Panc1 (cell line): ENCODE data around the gene FARS2. TPM values are rescaled to one million over a fixed set of nuclear protein-coding genes. Genes with fewer than 3 reads are reported as not detected.

ENCODE experiments used
- ATAC-seq: fragments of 200-7000 bp; cut with Tn5 transposase; 2 replicates; pipeline ENCODE4 v1.9.1; 2020; ENCODE audit warnings: mild to moderate bottlenecking, moderate library complexity
- BruUV-seq: library from RNA; stranded (reverse); fragments of 400-500 nt; replicated peaks from 2 replicates; lab custom pipeline; 2021; lab: Mats Ljungman, UMichigan
- CTCF ChIA-PET: fragments of 300-600 bp; sonication (Branson Sonifier 250); formaldehyde crosslinking; loops from one replicate; lab custom pipeline; 2022; ENCODE audit warnings: antibody characterized with exemption; lab: Charles Lee
- POLR2A ChIA-PET: fragments of 300-600 bp; sonication (Branson Sonifier 250); formaldehyde crosslinking; loops from one replicate; lab custom pipeline; 2022; ENCODE audit warnings: antibody characterized with exemption; lab: Charles Lee
- DNase-seq: peaks from one replicate; pipeline ENCODE4 v3.0.0-alpha.2; 2010; ENCODE audit warnings: low read depth, low spot score
- H3K27ac ChIP-seq: 2 replicates; pipeline ENCODE4 v1.5.1; 2011; ENCODE audit warnings: mild to moderate bottlenecking, low read length, inconsistent platforms
- H3K27me3 ChIP-seq: fragments of 200-500 bp; sonication (Bioruptor generic); 2 replicates; pipeline ENCODE4 v1.6.0; 2014; ENCODE audit warnings: low read length, inconsistent platforms; ENCODE audit not compliant: control insufficient read depth, insufficient read depth
- H3K36me3 ChIP-seq: fragments of 200-500 bp; sonication (Bioruptor generic); 2 replicates; pipeline ENCODE4 v1.5.1; 2014; ENCODE audit warnings: inconsistent platforms, mild to moderate bottlenecking, low read length, moderate library complexity; ENCODE audit not compliant: control insufficient read depth, insufficient read depth
- H3K4me1 ChIP-seq: 2 replicates; pipeline ENCODE4 v1.5.1; 2011; ENCODE audit warnings: inconsistent platforms, mild to moderate bottlenecking, low read length, moderate library complexity; ENCODE audit not compliant: control insufficient read depth, insufficient read depth
- H3K4me3 ChIP-seq, 2 experiments: 2 replicates each; pipeline ENCODE4 v1.5.1; 2011 to 2012; ENCODE audit warnings: low read depth in 2 of 2, low read length in 2 of 2, mild to moderate bottlenecking in 2 of 2, inconsistent platforms in 1 of 2, moderate library complexity in 1 of 2
- H3K9me3 ChIP-seq: fragments of 200-500 bp; sonication (Bioruptor generic); 2 replicates; pipeline ENCODE4 v1.5.1; 2014; ENCODE audit warnings: low read depth, mild to moderate bottlenecking, inconsistent platforms, low read length, moderate library complexity; ENCODE audit not compliant: control insufficient read depth, insufficient read depth
- POLR2AphosphoS5 ChIP-seq: IDR thresholded peaks from 2 replicates; pipeline ENCODE4 v1.6.1; 2012; ENCODE audit warnings: mild to moderate bottlenecking, low read depth, low read length, moderate library complexity
- SIN3A ChIP-seq: IDR thresholded peaks from 2 replicates; pipeline ENCODE4 v1.6.1; 2012; ENCODE audit warnings: low read depth, mild to moderate bottlenecking, low read length, moderate library complexity, borderline replicate concordance; ENCODE audit not compliant: insufficient read depth
- TCF7L2 ChIP-seq: IDR thresholded peaks from 2 replicates; pipeline ENCODE4 v1.6.1; 2011; ENCODE audit warnings: mild to moderate bottlenecking, low read depth, low read length, inconsistent platforms
- in situ Hi-C: cut with HindIII; loops from 2 replicates; pipeline ENCODE4 v1.10.0; 2016; ENCODE audit warnings: low sequenced_read_pairs, low pct_unique_long_range_greater_than_20kb
- intact Hi-C: fragments of 100-400 bp; cut with micrococcal nuclease; formaldehyde crosslinking; loops from one replicate; pipeline ENCODE4 v1.10.0; 2022; ENCODE audit not compliant: unreplicated experiment
- total RNA-seq: library from RNA; stranded (reverse); gene quantifications from one replicate; pipeline ENCODE4 v1.2.1, GENCODE V29; 2021; ENCODE audit not compliant: unreplicated experiment
- TF ChIP-seq, protein P1 (sequence below), 2 experiments: IDR thresholded peaks; 2 replicates each; pipeline ENCODE4 v1.6.1; 2011 to 2012; ENCODE audit warnings: low read depth in 2 of 2, control low read depth in 1 of 2, low read length in 1 of 2, mild to moderate bottlenecking in 1 of 2, moderate library complexity in 1 of 2; ENCODE audit not compliant: insufficient read depth in 1 of 2
- TF ChIP-seq, protein P2 (sequence below): fragments of 450-650 bp; IDR thresholded peaks from 2 replicates; pipeline ENCODE4 v1.5.1; 2017; ENCODE audit warnings: mild to moderate bottlenecking

Gene FARS2
- total RNA-seq, 1 experiment from 2014 or later, result 12.8 TPM

DNA sequence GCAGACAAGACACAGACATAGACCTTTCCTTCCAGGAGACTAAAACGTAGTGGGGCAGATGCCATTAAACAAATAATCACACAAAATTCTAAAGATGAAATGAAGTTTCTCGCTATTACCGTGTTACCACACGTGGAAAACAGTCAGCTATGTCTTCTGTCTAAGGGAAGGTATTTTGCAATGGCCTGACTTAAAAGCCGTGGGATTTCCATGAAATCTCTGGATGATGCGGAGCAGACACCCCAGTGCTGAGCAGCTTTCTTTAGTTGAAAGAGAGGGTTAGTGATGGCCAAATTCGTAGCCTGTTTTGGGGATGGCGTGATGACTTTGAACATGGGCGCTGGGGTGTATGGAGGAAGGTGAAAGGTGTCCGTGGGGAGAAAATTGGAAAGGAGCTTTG is 463.6 kb downstream of the FARS2 start:
- Histone ChIP-seq H3K36me3 (no peaks in the 10 kb centered on the region), H3K9me3 (no peaks in the 10 kb centered on the region), H3K4me1 (no peaks in the 10 kb centered on the region), H3K27ac (no peak overlapping the region), H3K4me3 (no peak overlapping the region), H3K27me3 (no peaks in the 10 kb centered on the region)
- intact Hi-C loops (no loop called here), in situ Hi-C loops (no loop called here)
- DNase-seq, result no peak
- CTCF ChIA-PET, result no interaction called here
- BruUV-seq, result no TSS peak
- TF ChIP-seq TCF7L2 (no peak), SIN3A (no peak), POLR2AphosphoS5 (no peak)
- TF ChIP-seq, protein P1, sequence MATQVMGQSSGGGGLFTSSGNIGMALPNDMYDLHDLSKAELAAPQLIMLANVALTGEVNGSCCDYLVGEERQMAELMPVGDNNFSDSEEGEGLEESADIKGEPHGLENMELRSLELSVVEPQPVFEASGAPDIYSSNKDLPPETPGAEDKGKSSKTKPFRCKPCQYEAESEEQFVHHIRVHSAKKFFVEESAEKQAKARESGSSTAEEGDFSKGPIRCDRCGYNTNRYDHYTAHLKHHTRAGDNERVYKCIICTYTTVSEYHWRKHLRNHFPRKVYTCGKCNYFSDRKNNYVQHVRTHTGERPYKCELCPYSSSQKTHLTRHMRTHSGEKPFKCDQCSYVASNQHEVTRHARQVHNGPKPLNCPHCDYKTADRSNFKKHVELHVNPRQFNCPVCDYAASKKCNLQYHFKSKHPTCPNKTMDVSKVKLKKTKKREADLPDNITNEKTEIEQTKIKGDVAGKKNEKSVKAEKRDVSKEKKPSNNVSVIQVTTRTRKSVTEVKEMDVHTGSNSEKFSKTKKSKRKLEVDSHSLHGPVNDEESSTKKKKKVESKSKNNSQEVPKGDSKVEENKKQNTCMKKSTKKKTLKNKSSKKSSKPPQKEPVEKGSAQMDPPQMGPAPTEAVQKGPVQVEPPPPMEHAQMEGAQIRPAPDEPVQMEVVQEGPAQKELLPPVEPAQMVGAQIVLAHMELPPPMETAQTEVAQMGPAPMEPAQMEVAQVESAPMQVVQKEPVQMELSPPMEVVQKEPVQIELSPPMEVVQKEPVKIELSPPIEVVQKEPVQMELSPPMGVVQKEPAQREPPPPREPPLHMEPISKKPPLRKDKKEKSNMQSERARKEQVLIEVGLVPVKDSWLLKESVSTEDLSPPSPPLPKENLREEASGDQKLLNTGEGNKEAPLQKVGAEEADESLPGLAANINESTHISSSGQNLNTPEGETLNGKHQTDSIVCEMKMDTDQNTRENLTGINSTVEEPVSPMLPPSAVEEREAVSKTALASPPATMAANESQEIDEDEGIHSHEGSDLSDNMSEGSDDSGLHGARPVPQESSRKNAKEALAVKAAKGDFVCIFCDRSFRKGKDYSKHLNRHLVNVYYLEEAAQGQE (IDR thresholded peaks at IDR 0.05; ENCODE audit: insufficient read depth in 1 of 2, low read depth in 2 of 2, low read length in 1 of 2), result no peak
- TF ChIP-seq, protein P2, sequence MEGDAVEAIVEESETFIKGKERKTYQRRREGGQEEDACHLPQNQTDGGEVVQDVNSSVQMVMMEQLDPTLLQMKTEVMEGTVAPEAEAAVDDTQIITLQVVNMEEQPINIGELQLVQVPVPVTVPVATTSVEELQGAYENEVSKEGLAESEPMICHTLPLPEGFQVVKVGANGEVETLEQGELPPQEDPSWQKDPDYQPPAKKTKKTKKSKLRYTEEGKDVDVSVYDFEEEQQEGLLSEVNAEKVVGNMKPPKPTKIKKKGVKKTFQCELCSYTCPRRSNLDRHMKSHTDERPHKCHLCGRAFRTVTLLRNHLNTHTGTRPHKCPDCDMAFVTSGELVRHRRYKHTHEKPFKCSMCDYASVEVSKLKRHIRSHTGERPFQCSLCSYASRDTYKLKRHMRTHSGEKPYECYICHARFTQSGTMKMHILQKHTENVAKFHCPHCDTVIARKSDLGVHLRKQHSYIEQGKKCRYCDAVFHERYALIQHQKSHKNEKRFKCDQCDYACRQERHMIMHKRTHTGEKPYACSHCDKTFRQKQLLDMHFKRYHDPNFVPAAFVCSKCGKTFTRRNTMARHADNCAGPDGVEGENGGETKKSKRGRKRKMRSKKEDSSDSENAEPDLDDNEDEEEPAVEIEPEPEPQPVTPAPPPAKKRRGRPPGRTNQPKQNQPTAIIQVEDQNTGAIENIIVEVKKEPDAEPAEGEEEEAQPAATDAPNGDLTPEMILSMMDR, result no peak
- POLR2A ChIA-PET, result no interaction called here
- no peak for ATAC-seq

DNA sequence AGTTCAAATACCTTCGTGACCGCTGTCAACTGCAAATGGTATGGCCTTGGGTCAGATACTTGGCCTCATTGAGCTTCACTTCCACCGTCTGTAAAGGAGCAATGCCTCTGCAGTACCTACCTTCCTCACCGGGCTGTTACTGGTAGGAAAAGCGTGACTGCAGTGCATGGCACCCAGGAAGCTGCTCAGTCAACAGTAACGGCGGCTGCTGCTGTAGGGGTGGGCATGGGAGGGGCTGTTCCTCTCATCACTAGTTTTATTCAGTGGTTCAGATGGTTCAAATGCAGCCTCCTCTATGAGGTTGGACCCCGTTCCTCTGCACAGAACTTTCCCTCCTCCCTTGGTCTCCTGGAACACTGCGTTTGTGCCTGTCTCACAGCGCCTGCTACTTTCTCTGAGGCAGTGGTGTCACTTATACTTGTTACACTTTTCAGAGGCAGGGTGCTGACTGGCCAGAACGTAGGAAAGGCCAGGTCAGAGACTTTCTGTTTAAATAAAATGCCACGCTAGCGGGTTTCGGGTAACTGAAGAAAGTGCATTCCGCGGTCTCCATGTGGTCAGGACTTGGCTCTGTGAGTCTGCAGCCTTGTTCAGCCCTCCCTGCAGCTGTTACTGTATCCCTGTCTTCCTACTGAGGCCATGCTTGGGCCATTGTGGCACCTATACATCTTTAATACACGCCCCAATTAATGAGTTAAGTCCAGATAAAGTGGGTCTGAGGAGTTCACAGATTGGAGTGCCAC is 465.8 kb downstream of the FARS2 start:
- ChIA-PET POLR2A (no interaction called here), CTCF (no interaction called here)
- no TSS peak for BruUV-seq
- ATAC-seq, result no peak
- H3K9me3 ChIP-seq, result no peaks in the 10 kb centered on the region
- DNase-seq, result no peak
- in situ Hi-C loops (no loop called here), intact Hi-C loops (no loop called here)
- no peaks in the 10 kb centered on the region for H3K36me3 ChIP-seq
- H3K27ac ChIP-seq, result no peak overlapping the region
- no peaks in the 10 kb centered on the region for H3K4me1 ChIP-seq
- no peak overlapping the region for H3K4me3 ChIP-seq
- TF ChIP-seq, protein P1 (IDR thresholded peaks at IDR 0.05; ENCODE audit: insufficient read depth in 1 of 2, low read depth in 2 of 2, low read length in 1 of 2), result no peak
- TF ChIP-seq TCF7L2 (no peak), SIN3A (no peak), POLR2AphosphoS5 (no peak)
- TF ChIP-seq, protein P2, result no peak
- no peaks in the 10 kb centered on the region for H3K27me3 ChIP-seq
